ENCODE measurements around the gene DUSP22. TPM values are rescaled to one million over a fixed set of nuclear protein-coding genes. Genes with fewer than 3 reads are reported as not detected.

DUSP22 gene
- total RNA-seq, 1 experiment from 2014 or later: 19.2 TPM

DNA sequence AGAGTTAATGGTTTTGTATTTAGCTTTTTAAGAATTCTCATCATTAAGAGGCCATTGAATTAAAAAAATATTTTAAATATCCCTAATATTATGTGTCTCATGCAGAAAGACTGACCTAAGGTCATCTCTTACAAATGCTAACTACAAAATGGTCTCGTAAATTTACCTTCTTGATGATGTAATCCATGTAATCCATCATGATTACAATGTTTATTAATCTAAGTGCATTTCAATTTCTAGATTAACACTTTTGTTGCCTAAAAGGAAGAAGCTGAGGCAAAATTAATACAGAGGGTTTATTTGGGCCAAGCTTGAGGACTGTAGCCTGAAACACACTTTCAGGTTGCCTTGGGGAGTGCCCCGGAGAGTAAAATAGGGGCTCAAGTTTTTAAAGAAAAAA, 18.4 kb downstream of the DUSP22 start:
- H3K27ac ChIP-seq (ENCODE audit: low read depth, low read length): no peak overlapping the region
- DNase-seq (ENCODE audit: low read depth, low spot score) (no peak), ATAC-seq (no peak)
- intact Hi-C loops (cut with micrococcal nuclease): no loop called here
- TF ChIP-seq ZFX (IDR thresholded peaks at IDR 0.05): no peak
- TF ChIP-seq EGR1 (IDR thresholded peaks at IDR 0.05; ENCODE audit: low read depth): no peak
- BruUV-seq (replicated peaks): no TSS peak
- no peak overlapping the region for H3K4me3 ChIP-seq (replicated peaks in 1 of 2; ENCODE audit: low read depth in 1 of 2, low read length in 2 of 2)
- no peak overlapping the region for H3K4me2 ChIP-seq (ENCODE audit: low read length)
- CTCF ChIA-PET: no interaction called here
- POLR2A ChIA-PET: no interaction called here
- H3K9ac ChIP-seq (ENCODE audit: low read length): no peak overlapping the region
- no peak overlapping the region for H2AFZ ChIP-seq (ENCODE audit: low read depth, low read length, poor library complexity, severe bottlenecking)
- H4K20me1 ChIP-seq (ENCODE audit: insufficient read depth): no peaks in the 10 kb centered on the region
- no peaks in the 10 kb centered on the region for H3K4me1 ChIP-seq (ENCODE audit: control insufficient read depth in 1 of 2, insufficient read depth in 2 of 2, low read length in 2 of 2)
- H3K36me3 ChIP-seq (ENCODE audit: control insufficient read depth in 1 of 2, insufficient read depth in 2 of 2, low read length in 2 of 2): no peaks in the 10 kb centered on the region
- H3K27me3 ChIP-seq (ENCODE audit: insufficient read depth, low read length): no peaks in the 10 kb centered on the region
- peaks cover 0 to 7% of the 10 kb centered on the region in 2 experiments; a peak in 1 of 4 replicates for H3K9me3 ChIP-seq (ENCODE audit: control insufficient read depth in 1 of 2, insufficient read depth in 1 of 2, low read depth in 1 of 2, low read length in 2 of 2)
- H3K9me2 ChIP-seq (ENCODE audit: insufficient read depth): no peaks in the 10 kb centered on the region
- no peaks in the 10 kb centered on the region for H3K79me2 ChIP-seq (ENCODE audit: insufficient read depth, low read length)
- RAD21 ChIA-PET (ENCODE audit: low non-redundant PET in 1 of 2, low total read pairs in 2 of 2, uncharacterized antibody in 2 of 2, unreplicated experiment in 2 of 2): no interaction called here

DNA sequence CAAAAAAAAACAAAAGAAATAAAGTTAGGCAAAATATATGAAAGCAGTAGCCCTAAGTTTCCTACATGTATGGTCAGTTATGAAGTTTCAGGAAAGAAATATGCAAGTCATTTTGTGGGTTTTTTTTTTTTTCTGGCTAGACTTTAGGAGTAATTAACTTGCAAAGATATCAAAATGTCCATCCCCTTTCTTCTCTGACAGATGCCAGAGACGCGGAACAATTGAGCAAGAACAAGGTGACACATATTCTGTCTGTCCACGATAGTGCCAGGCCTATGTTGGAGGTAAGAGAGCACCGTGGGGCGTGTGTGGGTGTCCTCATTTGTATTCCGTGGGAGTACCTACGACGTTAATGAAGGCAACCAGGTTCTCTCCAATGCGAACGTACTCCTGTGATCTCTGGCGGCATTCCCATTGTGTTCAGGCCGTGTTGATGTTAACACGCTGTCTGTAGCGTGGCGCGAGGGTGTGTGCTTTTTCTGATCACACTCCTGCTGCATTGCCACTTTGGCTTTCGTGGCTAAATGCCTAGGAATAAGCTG, 19.5 kb downstream of the DUSP22 start:
- H4K20me1 ChIP-seq (ENCODE audit: insufficient read depth): no peaks in the 10 kb centered on the region
- H3K79me2 ChIP-seq (ENCODE audit: insufficient read depth, low read length): no peaks in the 10 kb centered on the region
- H3K4me1 ChIP-seq (ENCODE audit: control insufficient read depth in 1 of 2, insufficient read depth in 2 of 2, low read length in 2 of 2): no peaks in the 10 kb centered on the region
- BruUV-seq (replicated peaks): no TSS peak
- CTCF ChIA-PET: no interaction called here
- RAD21 ChIA-PET (ENCODE audit: low non-redundant PET in 1 of 2, low total read pairs in 2 of 2, uncharacterized antibody in 2 of 2, unreplicated experiment in 2 of 2): no interaction called here
- H3K27ac ChIP-seq (ENCODE audit: low read depth, low read length): no peak overlapping the region
- no peak overlapping the region for H3K4me2 ChIP-seq (ENCODE audit: low read length)
- H3K4me3 ChIP-seq (replicated peaks in 1 of 2; ENCODE audit: low read depth in 1 of 2, low read length in 2 of 2): no peak overlapping the region
- no peaks in the 10 kb centered on the region for H3K27me3 ChIP-seq (ENCODE audit: insufficient read depth, low read length)
- peaks cover 0 to 4% of the 10 kb centered on the region in 2 experiments; a peak in 1 of 4 replicates for H3K9me3 ChIP-seq (ENCODE audit: control insufficient read depth in 1 of 2, insufficient read depth in 1 of 2, low read depth in 1 of 2, low read length in 2 of 2)
- no peak overlapping the region for H2AFZ ChIP-seq (ENCODE audit: low read depth, low read length, poor library complexity, severe bottlenecking)
- ATAC-seq: no peak
- no peaks in the 10 kb centered on the region for H3K36me3 ChIP-seq (ENCODE audit: control insufficient read depth in 1 of 2, insufficient read depth in 2 of 2, low read length in 2 of 2)
- POLR2A ChIA-PET: no interaction called here
- no peaks in the 10 kb centered on the region for H3K9me2 ChIP-seq (ENCODE audit: insufficient read depth)
- no peak for DNase-seq (ENCODE audit: low read depth, low spot score)
- no peak overlapping the region for H3K9ac ChIP-seq (ENCODE audit: low read length)
- intact Hi-C loops (cut with micrococcal nuclease): no loop called here
- TF ChIP-seq ZNF274 (IDR thresholded peaks at IDR 0.05; ENCODE audit: low read depth, low read length): no peak
- TF ChIP-seq SRF (IDR thresholded peaks at IDR 0.05; ENCODE audit: low read depth): no peak
